CD4-positive, alpha-beta memory T cell (primary cell): Measurements from ENCODE around the gene OBSCN. TPM values are rescaled to one million over a fixed set of nuclear protein-coding genes. Genes with fewer than 3 reads are reported as not detected.

Experiments used
- CTCF ChIA-PET: fragments of 350-600 bp; sonication (Branson Sonifier 250); formaldehyde crosslinking; loops from one replicate; lab custom pipeline; 2021; ENCODE audit warnings: inconsistent platforms; ENCODE audit not compliant: partially characterized antibody; lab: Charles Lee
- POLR2A ChIA-PET: fragments of 350-600 bp; sonication (Branson Sonifier 250); formaldehyde crosslinking; loops from one replicate; lab custom pipeline; 2021; ENCODE audit not compliant: partially characterized antibody; lab: Charles Lee
- DNase-seq, 5 donors: peaks; one replicate each; pipeline versions ENCODE4 v3.0.0 to v3.0.0-alpha.2; 2020 to 2022; ENCODE audit warnings: mixed read lengths in 1 of 5
- H3K27ac ChIP-seq: one replicate; pipeline ENCODE4 v1.7.0; 2013; ENCODE audit warnings: low read depth, low read length
- H3K27me3 ChIP-seq: 2 replicates; pipeline ENCODE4 v1.7.0; 2013; ENCODE audit warnings: mild to moderate bottlenecking, low read length, moderate library complexity; ENCODE audit not compliant: insufficient read depth
- H3K36me3 ChIP-seq: 2 replicates; pipeline ENCODE4 v1.7.0; 2013; ENCODE audit warnings: mild to moderate bottlenecking, low read length, moderate library complexity; ENCODE audit not compliant: insufficient read depth
- H3K4me1 ChIP-seq: 2 replicates; pipeline ENCODE4 v1.7.0; 2013; ENCODE audit warnings: mild to moderate bottlenecking, low read length, moderate library complexity; ENCODE audit not compliant: insufficient read depth
- H3K4me3 ChIP-seq, 2 donors: one replicate each; pipeline ENCODE4 v1.7.0; 2013; ENCODE audit warnings: low read length in 2 of 2, mild to moderate bottlenecking in 1 of 2
- H3K9me3 ChIP-seq, 2 donors: one replicate each; pipeline ENCODE4 v1.7.0; 2013; ENCODE audit warnings: low read length in 2 of 2, control low read depth in 1 of 2; ENCODE audit not compliant: control insufficient read depth in 1 of 2
- H3K27ac Mint-ChIP-seq, 7 donors: one replicate each; pipeline ENCODE4 v1.8.0; 2020 to 2021; ENCODE audit warnings: mixed read lengths in 7 of 7, mild to moderate bottlenecking in 6 of 7, inconsistent platforms in 3 of 7, moderate library complexity in 3 of 7
- H3K27me3 Mint-ChIP-seq, 2 donors: one replicate each; pipeline ENCODE4 v1.8.0; 2020 to 2021; ENCODE audit warnings: mixed read lengths in 2 of 2
- H3K36me3 Mint-ChIP-seq, 2 donors: one replicate each; pipeline ENCODE4 v1.8.0; 2020 to 2021; ENCODE audit warnings: mixed read lengths in 2 of 2, inconsistent platforms in 1 of 2, mild to moderate bottlenecking in 1 of 2
- H3K4me1 Mint-ChIP-seq, 4 donors: one replicate each; pipeline ENCODE4 v1.8.0; 2020 to 2021; ENCODE audit warnings: mixed read lengths in 4 of 4, mild to moderate bottlenecking in 1 of 4
- H3K4me3 Mint-ChIP-seq, 8 donors: one replicate each; pipeline ENCODE4 v1.8.0; 2020 to 2021; ENCODE audit warnings: mixed read lengths in 8 of 8, mild to moderate bottlenecking in 7 of 8, moderate library complexity in 6 of 8, inconsistent platforms in 3 of 8
- H3K9me3 Mint-ChIP-seq, 8 donors: one replicate each; pipeline ENCODE4 v1.8.0; 2020 to 2021; ENCODE audit warnings: mixed read lengths in 8 of 8, mild to moderate bottlenecking in 5 of 8, inconsistent platforms in 3 of 8, moderate library complexity in 1 of 8
- intact Hi-C: fragments of 100-400 bp; cut with micrococcal nuclease; formaldehyde crosslinking; loops from one replicate; pipeline ENCODE4 v1.15.1; 2023
- polyA plus RNA-seq, 2 donors: library from polyadenylated mRNA; unstranded; fragments of 300-500 nt; fragmentation: Illumina TruSeq; gene quantifications; one replicate each; pipeline ENCODE4 v1.2.3, GENCODE V29; 2021
- total RNA-seq, 2 experiments: library from RNA; stranded (reverse); gene quantifications; one replicate each; pipeline ENCODE4 v1.2.3, GENCODE V29; 2021

The OBSCN gene
- total and polyA plus RNA-seq, 4 experiments from 2014 or later, result 0.19 to 91.4 (median 39.8) TPM

DNA sequence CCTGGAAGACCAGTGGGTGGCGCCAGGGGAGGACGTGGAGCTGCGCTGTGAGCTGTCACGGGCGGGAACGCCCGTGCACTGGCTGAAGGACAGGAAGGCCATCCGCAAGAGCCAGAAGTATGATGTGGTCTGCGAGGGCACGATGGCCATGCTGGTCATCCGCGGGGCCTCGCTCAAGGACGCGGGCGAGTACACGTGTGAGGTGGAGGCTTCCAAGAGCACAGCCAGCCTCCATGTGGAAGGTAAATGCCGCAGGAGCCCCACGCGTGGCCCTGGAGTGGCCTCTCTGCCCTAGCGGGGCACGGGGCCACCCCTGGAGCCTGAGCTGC lies 75.2 kb downstream of the OBSCN start:
- Histone ChIP-seq H3K4me3 (no peak overlapping the region), H3K36me3 (peaks cover 3% of the 10 kb centered on the region), H3K27ac (no peak overlapping the region), H3K27me3 (no peaks in the 10 kb centered on the region), H3K4me1 (no peaks in the 10 kb centered on the region), H3K9me3 (no peaks in the 10 kb centered on the region)
- DNase-seq, result no peak
- ChIA-PET CTCF (no interaction called here), POLR2A (no interaction called here)
- Mint-ChIP-seq H3K27me3 (no peaks in the 10 kb centered on the region), H3K9me3 (no peaks in the 10 kb centered on the region), H3K27ac (no peak overlapping the region), H3K4me1 (no peaks in the 10 kb centered on the region), H3K36me3 (peaks cover 7 to 20% of the 10 kb centered on the region in 2 donors), H3K4me3 (no peak overlapping the region)
- intact Hi-C loops, result no loop called here

DNA sequence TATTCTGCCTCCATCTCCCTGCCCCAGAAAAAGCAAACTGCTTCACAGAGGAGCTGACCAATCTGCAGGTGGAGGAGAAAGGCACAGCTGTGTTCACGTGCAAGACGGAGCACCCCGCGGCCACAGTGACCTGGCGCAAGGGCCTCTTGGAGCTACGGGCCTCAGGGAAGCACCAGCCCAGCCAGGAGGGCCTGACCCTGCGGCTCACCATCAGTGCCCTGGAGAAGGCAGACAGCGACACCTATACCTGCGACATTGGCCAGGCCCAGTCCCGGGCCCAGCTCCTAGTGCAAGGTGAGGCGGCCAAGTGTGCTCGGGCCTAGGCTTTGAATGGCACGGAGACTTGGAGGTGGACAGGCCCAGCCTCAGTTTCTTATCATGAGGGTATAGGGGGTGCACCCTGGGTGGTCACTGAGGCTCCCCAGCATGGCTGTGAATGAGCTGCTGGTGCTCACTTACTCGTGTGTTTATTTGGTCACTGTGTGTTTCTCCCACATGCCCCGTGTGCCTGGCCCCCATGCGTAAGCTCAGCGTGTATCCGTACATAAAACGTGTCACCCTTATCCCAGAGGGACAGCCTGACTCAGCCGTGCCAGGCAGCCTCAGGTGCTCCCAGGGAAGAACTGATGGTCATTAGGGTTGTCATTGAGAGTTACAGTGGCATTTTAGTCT lies 75.8 kb downstream of the OBSCN start:
- Histone ChIP-seq H3K4me3 (no peak overlapping the region), H3K27ac (no peak overlapping the region), H3K4me1 (no peaks in the 10 kb centered on the region), H3K27me3 (no peaks in the 10 kb centered on the region), H3K9me3 (no peaks in the 10 kb centered on the region), H3K36me3 (peaks cover 3% of the 10 kb centered on the region)
- Mint-ChIP-seq H3K4me1 (no peaks in the 10 kb centered on the region), H3K27me3 (no peaks in the 10 kb centered on the region), H3K27ac (peak overlapping the region in 2 of 7 donors; percentile 42 to 59), H3K36me3 (peaks cover 7 to 20% of the 10 kb centered on the region in 2 donors), H3K4me3 (no peak overlapping the region), H3K9me3 (no peaks in the 10 kb centered on the region)
- CTCF ChIA-PET, result no interaction called here
- no peak for DNase-seq
- POLR2A ChIA-PET, result no interaction called here
- intact Hi-C loops, result no loop called here

DNA sequence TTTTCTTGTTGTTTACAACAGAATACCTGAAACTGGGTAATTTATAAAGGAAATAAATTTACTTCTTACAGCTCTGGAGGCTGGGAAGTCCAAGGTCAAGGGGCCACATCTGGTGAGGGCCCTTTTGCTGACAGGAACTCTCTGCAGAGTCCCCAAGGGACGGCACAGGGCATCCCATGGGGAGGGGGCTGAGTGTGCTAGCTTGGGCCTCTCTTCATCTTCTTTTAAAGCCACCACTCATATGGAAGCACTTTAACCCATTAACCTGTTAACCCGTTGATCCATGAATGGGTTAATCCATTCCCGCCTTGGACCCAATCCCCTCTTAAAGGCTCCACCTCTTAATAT lies 76.3 kb downstream of the OBSCN start:
- CTCF ChIA-PET, result no interaction called here
- Mint-ChIP-seq H3K4me3 (no peak overlapping the region), H3K4me1 (peaks cover 0 to 2% (median 0%) of the 10 kb centered on the region in 4 donors), H3K27me3 (no peaks in the 10 kb centered on the region), H3K9me3 (no peaks in the 10 kb centered on the region), H3K36me3 (peaks cover 7 to 20% of the 10 kb centered on the region in 2 donors), H3K27ac (no peak overlapping the region)
- Histone ChIP-seq H3K36me3 (peaks cover 3% of the 10 kb centered on the region), H3K4me1 (no peaks in the 10 kb centered on the region), H3K9me3 (no peaks in the 10 kb centered on the region), H3K27ac (no peak overlapping the region), H3K27me3 (no peaks in the 10 kb centered on the region), H3K4me3 (no peak overlapping the region)
- intact Hi-C loops, result no loop called here
- POLR2A ChIA-PET, result no interaction called here
- no peak for DNase-seq

DNA sequence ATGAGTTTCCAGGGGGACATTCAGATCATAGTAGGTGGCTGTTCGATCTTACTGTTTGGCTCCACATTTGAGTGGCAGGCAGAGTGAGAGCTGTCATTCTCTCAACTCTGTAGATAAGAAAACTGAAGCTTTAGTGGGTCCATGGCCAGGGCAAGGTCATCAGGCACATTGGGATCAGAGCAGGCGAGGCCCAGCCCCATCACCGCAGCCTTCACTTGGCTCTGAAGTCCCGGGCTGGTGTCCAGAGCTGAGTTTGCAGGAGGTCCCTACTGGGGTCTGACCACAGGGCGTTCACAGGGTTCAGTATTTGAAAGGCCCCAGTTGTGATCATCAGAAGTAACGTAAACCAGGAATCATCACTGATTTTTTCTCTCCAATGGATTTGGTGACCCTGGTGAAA lies 76.7 kb downstream of the OBSCN start:
- ChIA-PET POLR2A (no interaction called here), CTCF (no interaction called here)

DNA sequence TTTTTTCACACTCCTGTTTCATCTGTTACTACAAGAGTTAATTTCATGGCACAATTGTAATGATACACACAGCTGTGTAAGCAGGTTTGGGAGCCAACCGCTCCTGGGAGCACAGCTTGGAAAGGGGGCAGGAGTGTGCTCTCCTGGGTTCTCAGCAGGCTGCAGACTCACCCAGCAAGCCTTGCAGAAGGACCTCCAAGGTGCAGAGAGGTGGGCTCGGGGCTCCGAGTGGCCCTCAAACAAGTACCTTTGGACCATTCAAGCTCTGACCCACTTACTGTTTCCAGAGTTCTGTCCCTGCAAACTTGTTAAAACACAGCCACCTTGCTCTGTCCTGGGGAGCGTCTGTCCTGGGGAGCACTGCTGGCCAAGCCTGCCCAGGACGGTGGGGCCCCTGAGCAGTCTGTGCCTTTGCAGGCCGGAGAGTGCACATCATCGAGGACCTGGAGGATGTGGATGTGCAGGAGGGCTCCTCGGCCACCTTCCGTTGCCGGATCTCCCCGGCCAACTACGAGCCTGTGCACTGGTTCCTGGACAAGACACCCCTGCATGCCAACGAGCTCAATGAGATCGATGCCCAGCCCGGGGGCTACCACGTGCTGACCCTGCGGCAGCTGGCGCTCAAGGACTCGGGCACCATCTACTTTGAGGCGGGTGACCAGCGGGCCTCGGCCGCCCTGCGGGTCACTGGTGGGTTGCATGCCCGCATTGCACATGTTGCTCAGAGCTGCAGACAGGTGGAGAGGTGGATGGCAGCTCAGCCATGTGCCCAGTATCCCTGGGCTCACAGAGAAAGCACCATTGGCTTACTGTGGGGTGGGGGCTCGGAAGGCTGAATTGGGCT lies 78.0 kb downstream of the OBSCN start:
- no peak overlapping the region for H3K27ac Mint-ChIP-seq
- H3K4me3 ChIP-seq, result no peak overlapping the region
- H3K4me3 Mint-ChIP-seq, result no peak overlapping the region
- no peaks in the 10 kb centered on the region for H3K9me3 ChIP-seq
- H3K4me1 ChIP-seq, result no peaks in the 10 kb centered on the region
- no peaks in the 10 kb centered on the region for H3K27me3 Mint-ChIP-seq
- no peak for DNase-seq
- ChIA-PET POLR2A (no interaction called here), CTCF (interaction anchor here (1.4 kb wide), 2 partner anchors 9 to 69 kb away, joined by 3 to 4 read pairs; no protein-coding TSS in a partner anchor)
- peaks cover 0 to 2% (median 0%) of the 10 kb centered on the region in 4 donors for H3K4me1 Mint-ChIP-seq
- no peak overlapping the region for H3K27ac ChIP-seq
- H3K9me3 Mint-ChIP-seq, result no peaks in the 10 kb centered on the region
- peaks cover 7 to 14% of the 10 kb centered on the region in 2 donors for H3K36me3 Mint-ChIP-seq
- H3K27me3 ChIP-seq, result no peaks in the 10 kb centered on the region
- H3K36me3 ChIP-seq, result peaks cover 3% of the 10 kb centered on the region
- intact Hi-C loops, result no loop called here

More for the DNA sequence above, 76.7 kb downstream of the OBSCN start:
- no peak for DNase-seq
- Mint-ChIP-seq H3K9me3 (no peaks in the 10 kb centered on the region), H3K27ac (no peak overlapping the region), H3K27me3 (no peaks in the 10 kb centered on the region), H3K36me3 (peaks cover 7 to 20% of the 10 kb centered on the region in 2 donors), H3K4me3 (no peak overlapping the region), H3K4me1 (peaks cover 0 to 2% (median 0%) of the 10 kb centered on the region in 4 donors)
- no peaks in the 10 kb centered on the region for H3K4me1 ChIP-seq
- no peaks in the 10 kb centered on the region for H3K9me3 ChIP-seq
- no peak overlapping the region for H3K27ac ChIP-seq
- no peak overlapping the region for H3K4me3 ChIP-seq
- H3K36me3 ChIP-seq, result peaks cover 3% of the 10 kb centered on the region
- no peaks in the 10 kb centered on the region for H3K27me3 ChIP-seq
- intact Hi-C loops, result no loop called here

DNA sequence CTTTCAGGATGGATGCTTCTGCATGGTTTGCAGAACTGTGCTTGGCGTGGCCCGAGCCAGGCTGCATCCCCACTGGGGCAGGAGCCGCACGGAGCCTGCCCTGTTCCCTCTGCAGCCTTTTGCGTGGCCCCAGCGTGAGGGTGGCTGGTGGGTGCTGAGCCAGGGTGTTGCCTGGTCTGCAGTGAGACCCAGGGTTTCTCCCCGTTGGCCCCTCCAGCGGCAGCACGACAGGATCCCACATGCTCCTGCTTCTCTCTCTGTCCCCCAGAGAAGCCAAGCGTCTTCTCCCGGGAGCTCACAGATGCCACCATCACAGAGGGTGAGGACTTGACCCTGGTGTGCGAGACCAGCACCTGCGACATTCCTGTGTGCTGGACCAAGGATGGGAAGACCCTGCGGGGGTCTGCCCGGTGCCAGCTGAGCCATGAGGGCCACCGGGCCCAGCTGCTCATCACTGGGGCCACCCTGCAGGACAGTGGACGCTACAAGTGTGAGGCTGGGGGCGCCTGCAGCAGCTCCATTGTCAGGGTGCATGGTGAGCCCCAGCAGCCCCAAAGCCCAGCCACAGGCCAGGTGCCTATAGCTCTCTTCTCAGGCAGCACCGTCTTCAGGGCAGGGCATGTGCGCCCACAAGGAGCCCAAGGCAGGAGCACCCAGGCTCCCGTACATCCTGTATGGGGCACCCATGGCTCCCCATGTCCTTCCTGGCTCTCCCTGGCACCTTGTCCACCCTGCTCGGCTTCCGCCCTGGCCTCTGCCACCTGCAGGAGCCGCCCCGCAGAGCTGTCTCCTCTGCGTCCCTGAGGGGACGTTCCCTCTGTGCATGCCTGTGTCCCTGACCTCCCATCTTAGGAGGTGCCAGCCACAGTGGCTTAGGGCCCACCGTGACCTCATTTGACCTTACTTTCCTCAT lies 78.9 kb downstream of the OBSCN start:
- Histone ChIP-seq H3K27me3 (no peaks in the 10 kb centered on the region), H3K9me3 (no peaks in the 10 kb centered on the region), H3K36me3 (peaks cover 3% of the 10 kb centered on the region), H3K27ac (no peak overlapping the region), H3K4me1 (no peaks in the 10 kb centered on the region), H3K4me3 (no peak overlapping the region)
- Mint-ChIP-seq H3K27ac (no peak overlapping the region), H3K36me3 (peaks cover 7 to 14% of the 10 kb centered on the region in 2 donors), H3K4me3 (no peak overlapping the region), H3K4me1 (peaks cover 0 to 2% (median 0%) of the 10 kb centered on the region in 4 donors), H3K9me3 (no peaks in the 10 kb centered on the region), H3K27me3 (no peaks in the 10 kb centered on the region)
- ChIA-PET POLR2A (no interaction called here), CTCF (interaction anchor here (1.4 kb wide), 2 partner anchors 10 to 69 kb away, joined by 3 to 4 read pairs; no protein-coding TSS in a partner anchor)
- intact Hi-C loops, result no loop called here
- DNase-seq, result no peak
